Upper lobe of left lung (tissue), 4 donors: ENCODE data around the gene GSDMA.

Experiments used
- POLR2AphosphoS5 ChIP-seq, 2 donors: sonication (generic); formaldehyde crosslinking; IDR thresholded peaks; one replicate each; pipeline ENCODE4 v1.5.1; 2017; ENCODE audit warnings: antibody characterized with exemption in 2 of 2
- TF ChIP-seq, protein P1 (sequence below), 6 experiments: fragments of 450-650 bp in 4 of 6; fragments of 200-600 bp in 2 of 6; sonication (generic) in 2 of 6; IDR thresholded peaks; one replicate each; pipeline ENCODE4 v1.5.1; 2016 to 2019; ENCODE audit warnings: antibody characterized with exemption in 6 of 6

DNA sequence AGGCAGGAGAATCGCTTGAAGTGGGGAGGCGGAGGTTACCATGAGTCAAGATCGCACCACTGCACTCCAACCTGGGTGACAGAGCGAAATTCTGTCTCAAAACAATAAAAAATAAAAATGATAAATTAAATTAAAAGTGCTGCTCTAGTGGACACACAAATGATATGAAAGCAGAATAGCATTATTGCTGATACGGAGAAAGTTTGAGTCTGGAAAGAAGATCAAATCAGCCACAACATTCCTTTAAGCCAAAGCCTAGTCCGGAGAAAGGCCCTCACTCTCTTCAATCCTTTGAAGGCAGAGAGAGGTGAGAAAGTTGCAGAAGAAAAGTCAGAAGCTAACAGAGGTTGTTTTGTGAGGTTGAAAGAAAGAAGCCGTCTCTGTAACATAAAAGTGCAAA lies 37.4 kb downstream of the GSDMA start:
- TF ChIP-seq POLR2AphosphoS5 (IDR thresholded peaks at IDR 0.05), result no peak
- TF ChIP-seq, protein P1, sequence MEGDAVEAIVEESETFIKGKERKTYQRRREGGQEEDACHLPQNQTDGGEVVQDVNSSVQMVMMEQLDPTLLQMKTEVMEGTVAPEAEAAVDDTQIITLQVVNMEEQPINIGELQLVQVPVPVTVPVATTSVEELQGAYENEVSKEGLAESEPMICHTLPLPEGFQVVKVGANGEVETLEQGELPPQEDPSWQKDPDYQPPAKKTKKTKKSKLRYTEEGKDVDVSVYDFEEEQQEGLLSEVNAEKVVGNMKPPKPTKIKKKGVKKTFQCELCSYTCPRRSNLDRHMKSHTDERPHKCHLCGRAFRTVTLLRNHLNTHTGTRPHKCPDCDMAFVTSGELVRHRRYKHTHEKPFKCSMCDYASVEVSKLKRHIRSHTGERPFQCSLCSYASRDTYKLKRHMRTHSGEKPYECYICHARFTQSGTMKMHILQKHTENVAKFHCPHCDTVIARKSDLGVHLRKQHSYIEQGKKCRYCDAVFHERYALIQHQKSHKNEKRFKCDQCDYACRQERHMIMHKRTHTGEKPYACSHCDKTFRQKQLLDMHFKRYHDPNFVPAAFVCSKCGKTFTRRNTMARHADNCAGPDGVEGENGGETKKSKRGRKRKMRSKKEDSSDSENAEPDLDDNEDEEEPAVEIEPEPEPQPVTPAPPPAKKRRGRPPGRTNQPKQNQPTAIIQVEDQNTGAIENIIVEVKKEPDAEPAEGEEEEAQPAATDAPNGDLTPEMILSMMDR (IDR thresholded peaks at IDR 0.05), result no peak
